Fibroblast of the conjunctiva (primary cell): ENCODE results near the gene TRIM4.
"Not testable (repeated sequence)": the region's sequence is repeated elsewhere in the genome, so short reads cannot be mapped to it uniquely, and the experiment has no call there.

Source experiments
- DNase-seq: peaks from one replicate; pipeline ENCODE4 v3.0.0-alpha.2; 2010; ENCODE audit warnings: low read depth

The TRIM4 gene

DNA sequence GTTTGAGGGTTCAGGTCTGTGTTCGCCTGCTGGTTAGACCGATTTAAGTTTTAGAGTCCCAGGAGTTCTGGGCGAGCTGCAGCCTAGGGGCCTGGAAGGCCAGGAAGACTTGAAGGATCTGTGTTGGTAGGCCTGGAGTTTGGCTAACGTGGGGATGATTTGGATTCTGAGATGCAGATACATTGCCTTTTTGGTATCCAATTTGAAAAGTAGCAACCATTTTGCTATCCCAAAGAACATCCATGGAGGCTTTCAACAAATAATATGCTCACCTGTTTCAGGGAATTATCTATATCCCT is 433 bp upstream of the TRIM4 start:
- DNase-seq = no peak

DNA sequence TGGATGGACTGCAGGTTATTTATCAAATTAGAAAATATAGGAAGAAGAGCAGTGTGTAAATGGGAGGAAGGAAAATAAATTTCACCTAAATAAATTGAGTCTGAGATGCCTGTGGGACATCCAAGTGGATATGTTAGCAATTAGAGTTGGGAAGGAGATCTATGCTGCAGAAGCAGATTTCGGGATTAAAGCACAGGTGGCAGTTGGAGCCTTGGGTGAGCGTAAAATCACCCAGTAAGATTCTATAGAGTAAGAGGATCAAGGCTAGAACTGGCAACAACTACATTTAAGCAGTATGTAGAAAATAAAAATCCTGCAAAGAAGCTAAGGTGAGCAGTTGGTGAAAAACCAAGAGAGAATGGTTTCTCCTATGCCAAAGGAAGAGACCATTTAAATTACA is 8.4 kb downstream of the TRIM4 start:
- DNase-seq = no peak

DNA sequence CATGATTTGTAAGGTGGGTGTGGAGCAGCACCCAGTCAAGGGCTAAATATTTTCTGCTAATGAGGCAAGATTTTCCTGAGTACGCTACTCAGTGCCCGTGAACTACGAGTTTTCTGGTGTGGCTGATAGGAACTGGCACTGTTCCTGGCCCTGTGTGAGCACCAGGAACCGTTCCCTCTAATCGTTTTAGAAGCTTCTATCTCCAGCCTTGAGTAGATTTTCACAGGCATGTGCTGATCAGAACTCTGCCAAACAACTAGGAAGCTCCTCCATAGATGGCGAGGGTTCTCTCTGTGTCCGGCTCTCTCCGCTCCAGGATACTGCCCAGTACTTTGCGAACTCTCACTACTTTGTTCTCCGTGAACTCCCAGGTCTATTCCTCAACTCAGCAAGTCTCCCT is 17.7 kb downstream of the TRIM4 start:
- no peak for DNase-seq

DNA sequence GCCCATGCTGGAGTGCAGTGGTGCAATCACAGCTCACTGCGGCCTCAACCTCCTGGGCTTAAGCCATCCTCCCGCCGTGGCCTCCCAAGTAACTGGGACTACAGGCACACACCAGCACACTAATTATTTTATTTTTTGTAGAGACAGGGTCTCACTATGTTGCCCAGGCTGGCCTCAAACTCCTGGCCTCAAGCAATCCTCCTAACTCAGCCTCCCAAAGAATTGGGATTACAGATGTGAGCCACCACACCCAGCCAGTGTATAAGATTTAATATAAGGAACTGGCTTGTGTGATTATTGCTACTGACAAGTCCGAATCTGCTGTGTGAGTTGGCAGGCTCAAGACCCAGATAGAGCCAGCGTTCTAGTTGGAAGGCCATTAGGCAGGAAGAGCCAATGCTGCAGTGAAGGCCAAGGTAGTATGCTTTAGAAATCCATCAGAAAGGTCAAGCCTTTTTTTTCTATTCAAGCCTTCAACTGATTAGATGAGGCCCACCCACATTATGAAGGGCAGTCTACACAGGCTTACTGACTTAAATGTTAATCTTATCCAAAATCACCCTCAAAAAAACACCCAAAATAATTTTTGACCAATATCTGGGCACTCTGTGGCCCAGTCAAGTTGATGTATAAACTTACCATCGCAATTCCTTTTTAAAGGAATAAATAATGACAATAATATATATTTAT is 19.4 kb downstream of the TRIM4 start:
- DNase-seq = no peak

DNA sequence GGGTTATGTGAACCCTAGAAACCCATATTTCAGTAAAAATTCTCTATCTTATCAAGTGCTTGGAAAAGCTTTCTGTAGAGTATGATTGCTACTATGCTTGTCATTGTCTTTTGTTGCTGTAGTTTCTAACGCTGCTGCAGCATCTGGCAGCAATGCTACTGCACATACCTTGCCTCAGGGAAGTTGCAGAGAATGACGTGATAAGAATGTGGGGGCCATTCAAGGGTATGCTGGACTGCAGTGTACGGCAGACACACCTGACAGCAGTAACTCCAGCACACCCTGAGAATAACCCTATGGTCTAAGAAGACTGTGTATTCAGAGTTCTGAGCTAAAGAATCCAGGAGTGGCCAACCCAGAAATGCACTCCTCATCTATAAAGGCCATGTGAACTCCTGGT is 20.5 kb downstream of the TRIM4 start:
- DNase-seq = peak; percentile 1

DNA sequence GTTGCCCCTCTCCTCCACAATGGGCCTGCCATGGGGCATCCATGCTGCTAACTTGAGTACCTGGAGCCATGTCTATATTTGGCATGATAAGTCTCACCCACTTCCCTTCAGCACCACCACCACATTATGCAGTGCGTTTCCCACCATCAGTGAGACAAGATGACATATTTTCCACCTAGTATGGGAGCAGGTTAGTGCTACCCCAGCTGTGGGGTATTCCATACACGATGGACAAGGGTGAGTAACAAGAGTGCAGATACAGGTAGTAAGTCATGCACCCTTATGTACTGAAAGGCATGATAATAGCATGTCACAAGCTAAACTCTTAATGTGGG is 21.3 kb downstream of the TRIM4 start:
- DNase-seq = no peak

DNA sequence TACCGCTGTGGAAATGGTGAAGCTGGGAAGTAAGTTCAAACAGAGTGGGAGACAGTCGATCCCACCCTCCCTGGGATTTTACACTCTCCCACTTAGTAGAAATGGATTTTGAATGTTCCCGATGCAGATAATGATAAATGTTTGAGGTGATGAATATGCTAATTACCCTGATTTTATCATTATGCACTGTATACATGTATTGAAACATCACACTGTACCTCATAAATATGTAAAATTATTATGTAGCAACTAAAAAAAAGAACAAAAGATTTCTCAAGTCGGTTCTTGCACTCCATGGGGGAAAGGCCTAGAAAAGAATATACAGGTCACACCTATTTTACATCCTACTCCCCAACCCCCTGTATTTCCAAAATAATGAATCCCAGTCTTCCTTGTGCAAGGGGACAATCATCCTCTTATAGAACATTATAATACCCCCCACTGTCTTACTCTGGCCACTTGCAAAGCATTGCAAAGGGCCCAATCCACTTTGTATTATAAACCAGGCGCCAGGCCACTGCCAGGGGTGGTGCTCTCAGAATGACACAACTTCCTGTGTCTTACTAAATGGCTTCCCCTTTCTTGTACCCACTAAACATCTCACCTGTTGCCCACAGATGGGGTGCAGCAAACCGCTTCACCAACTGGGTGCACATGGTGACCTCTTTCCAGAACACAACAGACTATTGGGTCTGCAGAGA is 21.9 kb downstream of the TRIM4 start:
- no peak for DNase-seq

DNA sequence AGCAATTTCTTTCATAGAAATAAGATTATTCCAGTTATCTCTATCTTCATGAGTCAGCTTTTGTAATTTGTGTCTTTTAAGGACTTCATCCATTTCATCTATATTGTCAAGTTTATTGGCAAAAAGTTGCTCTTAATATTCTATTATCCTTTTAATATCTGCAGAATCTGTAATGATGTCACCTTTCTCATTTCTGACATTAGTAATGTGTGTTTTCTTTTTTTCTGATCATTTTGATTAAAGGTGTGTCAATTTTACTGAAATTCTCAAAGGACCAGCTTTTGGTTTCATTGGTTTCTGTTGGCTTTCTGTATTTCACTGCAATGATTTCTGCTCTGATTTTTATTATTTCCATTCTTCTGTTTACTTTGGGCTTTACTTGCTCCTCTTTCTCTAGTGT is 24.6 kb downstream of the TRIM4 start:
- DNase-seq = no peak

DNA sequence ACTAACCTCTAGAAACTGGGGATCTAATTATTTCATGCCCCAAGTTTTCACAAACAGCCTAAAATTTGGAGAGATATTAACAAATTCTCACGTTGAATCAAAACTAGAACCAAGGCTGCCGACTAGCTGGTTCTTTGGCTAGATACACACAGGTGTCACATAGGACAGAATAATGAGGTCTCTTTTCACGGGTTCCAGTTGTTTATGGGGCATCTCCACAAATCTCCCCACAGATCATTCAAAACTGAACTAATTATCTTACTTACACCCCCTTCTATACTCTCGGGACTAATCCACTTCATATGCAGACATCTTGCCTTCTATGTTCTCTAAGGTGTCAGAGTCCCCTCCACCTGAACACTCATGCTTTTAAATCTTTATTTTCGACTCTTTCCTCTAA is 26.1 kb downstream of the TRIM4 start:
- DNase-seq = no peak

DNA sequence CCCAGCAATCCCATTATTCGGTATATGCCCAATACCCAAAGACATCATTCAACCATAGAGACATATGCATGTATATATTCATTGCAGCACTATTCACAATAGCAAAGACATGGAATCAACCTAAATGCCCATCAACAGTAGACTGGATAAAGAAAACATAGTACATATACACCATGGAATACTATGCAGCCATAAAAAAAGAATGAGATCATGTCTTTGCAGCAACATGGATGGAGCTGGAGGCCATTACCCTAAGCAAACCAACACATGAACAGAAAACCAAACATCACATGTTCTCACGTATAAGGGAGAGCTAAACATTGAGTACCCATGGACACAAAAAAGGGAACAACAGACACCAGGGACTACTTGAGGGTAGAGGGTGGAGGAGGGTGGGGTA is 29.0 kb downstream of the TRIM4 start:
- DNase-seq = not testable (repeated sequence)

DNA sequence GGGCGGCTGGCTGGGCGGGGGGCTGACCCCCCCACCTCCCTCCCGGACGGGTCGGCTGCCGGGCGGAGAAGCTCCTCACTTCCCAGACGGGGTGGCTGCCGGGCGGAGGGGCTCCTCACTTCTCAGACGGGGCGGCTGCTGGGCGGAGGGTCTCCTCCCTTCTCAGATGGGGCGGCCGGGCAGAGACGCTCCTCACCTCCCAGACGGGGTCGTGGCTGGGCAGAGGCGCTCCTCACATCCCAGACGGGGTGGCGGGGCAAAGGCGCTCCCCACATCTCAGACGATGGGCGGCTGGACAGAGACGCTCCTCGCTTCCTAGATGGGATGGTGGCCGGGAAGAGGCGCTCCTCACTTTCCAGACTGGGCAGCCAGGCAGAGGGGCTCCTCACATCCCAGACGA is 31.0 kb downstream of the TRIM4 start:
- not testable (repeated sequence) for DNase-seq

DNA sequence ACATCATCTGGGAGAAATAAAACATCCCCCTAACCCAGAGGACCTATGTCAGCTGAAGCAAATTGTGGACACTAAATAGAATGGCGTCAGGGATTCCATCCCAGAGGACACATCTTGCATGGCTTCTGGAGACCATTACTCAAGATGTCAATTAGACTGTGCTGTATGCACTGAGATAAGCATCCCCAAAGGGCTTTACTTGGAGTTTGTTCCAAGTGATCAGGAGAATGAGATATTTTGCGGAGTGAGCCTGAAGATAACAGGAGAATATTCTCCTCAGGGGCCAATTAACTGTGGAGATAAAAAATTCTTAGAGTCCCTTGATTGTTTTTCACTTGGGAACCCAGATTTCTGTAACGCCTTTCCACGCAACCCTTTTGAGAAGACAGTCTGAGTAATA is 38.0 kb downstream of the TRIM4 start:
- DNase-seq = no peak

DNA sequence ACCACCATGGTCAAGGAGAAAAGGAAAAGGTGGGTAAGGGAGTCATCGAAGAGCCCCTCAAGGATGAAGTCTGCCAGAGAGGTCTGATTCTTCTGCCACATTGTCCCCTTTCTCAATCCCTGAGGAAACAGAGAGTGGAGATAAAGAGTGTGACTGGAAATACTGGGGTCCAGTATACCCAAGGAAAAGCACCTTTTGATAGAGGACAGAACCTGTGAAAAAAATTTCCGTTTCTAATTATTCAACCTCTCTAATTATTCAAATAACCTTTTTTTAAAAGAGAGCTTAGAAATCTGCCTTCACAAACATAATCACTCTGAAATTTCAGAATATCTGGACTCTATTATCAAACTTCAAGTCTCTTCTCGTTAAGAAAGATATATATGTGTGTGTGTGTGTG is 42.4 kb downstream of the TRIM4 start, which contains the start of gene OR2AE1:
Gene OR2AE1, minus strand, starts transcription at position 101 of the 400 bp plus-strand sequence. Its CDS starts 0 bp downstream, at position 101.
- DNase-seq = no peak

DNA sequence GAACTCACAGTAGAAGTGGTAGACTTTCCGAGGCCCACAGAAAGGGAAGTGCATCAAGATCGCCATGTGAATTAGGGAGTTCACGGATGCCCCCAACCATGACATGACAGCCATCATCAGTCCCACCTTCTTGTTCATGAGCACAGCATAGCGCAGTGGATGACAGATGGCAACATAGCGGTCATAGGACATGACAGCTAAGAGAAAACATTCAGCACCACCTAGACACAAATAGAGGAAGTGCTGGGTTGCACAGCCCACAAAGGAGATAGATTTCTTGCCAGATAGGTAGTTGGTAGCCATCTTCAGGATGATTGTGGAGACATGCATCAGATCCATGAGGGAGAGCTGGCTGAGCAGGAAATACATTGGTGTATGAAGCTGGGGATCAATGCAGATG is 42.8 kb downstream of the TRIM4 start:
- DNase-seq = no peak

DNA sequence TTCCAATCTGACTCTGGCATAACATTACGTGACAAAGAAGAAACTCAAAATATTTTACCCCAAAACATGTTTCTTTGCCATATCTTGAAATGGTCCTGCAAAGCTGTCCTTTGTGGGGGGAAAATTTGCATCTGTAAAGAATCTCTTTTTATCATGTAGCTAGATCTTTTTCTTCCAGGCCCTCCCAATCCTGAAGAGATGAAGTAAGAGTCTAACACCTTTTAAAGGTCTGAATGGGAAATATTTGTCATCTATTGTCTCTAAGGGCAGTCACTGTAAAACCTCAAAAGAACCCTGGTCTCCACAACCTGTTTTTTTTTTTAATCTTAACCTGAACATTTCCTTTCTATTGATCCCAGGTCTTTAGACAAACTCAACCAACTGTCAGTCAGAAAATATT is 51.1 kb downstream of the TRIM4 start:
- no peak for DNase-seq

DNA sequence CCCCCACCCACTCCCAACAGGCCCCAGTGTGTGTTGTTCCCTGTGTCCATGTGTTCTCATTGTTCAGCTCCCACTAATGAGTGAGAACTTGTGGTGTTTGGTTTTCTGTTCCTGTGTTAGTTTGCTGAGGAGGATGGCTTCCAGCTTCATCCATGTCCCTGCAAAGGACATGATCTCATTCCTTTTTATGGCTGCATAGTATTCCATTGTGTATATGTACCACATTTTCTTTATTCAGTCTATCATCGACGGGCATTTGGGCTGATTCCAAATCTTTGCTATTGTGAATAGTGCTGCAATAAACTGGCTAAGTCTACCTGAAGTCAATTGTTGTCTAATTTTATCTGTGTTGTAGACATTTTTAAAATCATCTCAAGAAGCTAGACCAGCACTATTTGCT is 51.9 kb downstream of the TRIM4 start:
- DNase-seq = not testable (repeated sequence)

DNA sequence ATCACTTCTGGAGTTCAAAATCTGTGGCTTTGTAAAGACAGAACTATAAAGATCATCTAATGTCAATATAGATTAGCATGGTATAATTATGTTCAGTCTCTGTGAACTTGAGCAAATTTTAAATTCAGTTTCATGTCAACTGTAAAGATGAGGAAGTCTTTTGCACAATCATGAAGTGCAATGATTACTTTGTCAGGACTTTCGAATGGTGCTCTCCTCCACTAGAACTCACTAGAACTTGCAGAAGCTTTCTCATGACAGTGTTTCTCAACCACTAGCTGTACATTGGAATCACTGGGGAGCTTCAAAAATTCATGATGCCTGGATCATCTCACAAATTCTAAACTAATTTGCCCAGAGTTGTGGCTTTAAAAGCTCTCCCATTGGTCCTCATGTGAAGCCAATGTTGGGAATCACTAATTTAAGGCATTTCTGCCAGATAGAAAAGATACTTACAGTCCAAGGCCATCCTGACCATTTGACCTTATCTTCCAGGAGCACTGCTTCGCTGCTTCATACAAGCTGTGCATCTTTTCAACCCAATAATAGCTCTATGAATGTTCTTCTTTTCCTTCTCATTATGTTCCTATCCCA is 55.4 kb downstream of the TRIM4 start:
- DNase-seq = no peak

DNA sequence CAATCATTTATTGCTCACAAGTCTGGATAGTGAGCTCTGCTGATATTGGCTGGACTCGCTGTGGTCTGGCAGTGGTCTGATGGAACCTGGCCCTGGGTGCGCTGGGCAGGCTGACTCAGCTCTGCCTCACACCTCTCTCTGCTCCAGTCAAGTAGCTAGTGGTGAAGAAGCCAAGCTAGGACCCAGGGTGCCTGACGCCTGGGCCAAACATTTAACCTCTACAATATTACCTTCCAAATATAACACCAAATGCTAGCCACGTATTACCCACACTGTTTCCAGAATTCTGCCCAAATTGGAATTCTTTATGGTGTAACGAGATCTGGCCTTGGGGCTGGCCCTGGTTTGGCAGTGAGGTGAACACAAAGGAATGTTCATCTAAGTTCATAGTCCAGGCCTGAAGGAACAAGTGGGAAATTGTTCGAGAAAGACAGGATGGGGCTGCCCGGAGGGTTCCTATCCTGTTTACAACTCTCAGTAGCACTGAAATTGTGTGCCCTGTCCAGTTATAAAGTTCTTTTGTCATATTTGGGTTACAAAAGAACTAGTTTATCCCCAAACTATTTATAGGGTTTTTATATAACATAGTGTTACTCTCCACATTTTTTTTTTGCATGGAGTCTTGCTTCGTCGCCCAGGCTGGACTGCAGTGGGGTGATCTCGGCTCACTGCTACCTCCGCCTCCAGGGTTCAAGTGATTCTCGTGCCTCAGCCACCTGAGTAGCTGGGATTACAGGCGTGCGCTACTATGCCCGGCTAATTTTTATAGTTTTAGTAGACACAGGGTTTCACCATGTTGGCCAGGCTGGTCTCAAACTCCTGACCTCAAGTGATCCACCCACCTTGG is 58.8 kb downstream of the TRIM4 start:
- peak; percentile 47 for DNase-seq

DNA sequence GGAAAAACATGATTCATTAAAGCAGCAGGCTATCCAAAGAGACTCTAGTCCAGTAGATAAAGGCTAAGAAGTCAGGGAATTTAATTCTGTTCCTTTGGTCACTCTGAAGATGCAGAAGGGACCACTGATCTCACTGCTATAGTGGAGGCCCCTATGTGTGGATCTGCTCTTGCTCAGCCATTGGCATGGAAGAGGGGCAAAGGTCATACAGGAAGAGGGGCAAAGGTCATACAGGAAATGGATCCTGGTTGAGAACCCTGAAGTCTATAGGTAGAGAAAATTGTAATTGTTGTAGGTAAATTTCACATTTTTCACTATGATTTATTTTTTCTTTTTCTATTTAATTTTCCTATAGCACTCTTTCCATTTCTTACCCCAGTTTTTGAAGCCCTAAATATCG is 64.1 kb downstream of the TRIM4 start:
- DNase-seq = no peak

DNA sequence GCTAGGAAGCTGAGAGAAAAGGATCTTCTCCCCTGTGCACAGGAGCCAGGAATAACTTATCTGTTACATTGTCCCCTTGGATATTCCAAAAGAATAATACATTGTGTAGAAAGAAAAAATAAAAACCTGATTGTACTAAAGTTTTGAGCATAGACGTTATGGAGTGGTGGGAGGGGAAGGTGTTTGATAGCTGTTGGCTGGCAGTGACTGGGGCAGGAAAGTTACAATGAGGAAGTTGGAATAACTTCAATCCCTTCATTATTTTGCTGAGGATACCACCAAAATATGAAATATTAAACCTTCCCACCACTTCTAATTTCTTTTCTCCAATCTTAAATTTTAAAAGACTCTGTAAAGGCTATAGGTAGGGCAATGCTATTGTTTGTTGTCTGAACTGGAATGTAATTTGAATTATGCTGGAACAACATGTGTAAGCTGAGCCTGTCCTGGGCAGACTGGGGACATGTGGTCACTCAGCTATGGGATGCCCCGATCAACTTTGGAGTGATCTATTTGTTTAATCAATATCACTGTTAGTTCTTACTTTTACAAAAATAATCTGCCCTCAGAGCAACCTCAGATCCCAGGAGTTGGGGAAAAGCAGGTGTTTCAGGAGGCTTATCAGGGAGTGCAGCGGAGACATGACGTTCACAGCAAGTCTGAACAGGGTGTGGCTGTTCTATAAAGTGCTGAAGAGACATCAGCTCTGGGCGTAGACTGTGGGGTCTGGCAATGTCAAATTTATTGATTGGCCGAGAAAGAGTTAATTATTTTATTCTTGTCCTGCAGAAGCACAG is 70.7 kb downstream of the TRIM4 start:
- DNase-seq = no peak

DNA sequence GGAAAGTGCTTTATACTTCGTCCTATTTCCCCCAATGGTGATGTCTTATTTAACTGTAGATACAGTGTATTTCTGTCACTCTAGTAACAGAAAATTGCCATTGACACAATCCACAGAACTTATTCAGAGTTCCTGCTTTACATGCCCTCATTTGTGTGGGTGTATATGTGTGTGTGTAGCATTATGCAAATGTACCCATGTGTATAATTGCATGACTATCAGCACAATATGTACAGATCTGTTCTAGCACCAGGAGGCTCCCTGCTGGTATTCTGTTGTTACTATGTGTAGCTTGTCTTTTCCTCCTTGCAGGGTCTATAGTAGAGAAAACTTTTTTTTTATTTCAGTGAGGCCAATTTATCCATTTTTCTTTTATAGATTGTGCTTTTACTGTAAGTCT is 75.0 kb downstream of the TRIM4 start:
- no peak for DNase-seq

DNA sequence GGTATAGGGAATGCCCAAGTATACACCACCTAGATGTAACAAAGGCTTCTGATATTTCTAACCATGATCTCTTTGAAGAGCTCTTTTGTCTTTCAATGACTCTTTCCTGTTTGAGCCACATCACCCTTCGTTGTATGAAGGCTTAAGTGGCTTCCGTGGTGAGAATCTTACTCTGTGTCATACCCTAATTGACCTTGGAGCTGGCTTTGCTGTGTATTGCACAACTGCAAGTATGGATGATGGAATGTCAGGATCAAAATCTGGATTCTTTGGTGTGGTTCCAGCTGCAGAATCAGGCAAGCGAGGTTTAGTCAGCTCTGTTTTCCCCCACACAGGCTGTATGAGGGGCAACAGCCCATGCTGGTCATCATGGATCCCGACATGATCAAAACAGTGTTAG is 75.5 kb downstream of the TRIM4 start:
- no peak for DNase-seq
